HG03097 (cell line): Measurements from ENCODE around the gene PRAMEF13.
"Not testable (repeated sequence)": the region's sequence is repeated elsewhere in the genome, so short reads cannot be mapped to it uniquely, and the experiment has no call there.

Source experiments
- ATAC-seq: cut with Tn5 transposase; IDR thresholded peaks from one replicate; pipeline ENCODE4 v1.9.1; 2021; ENCODE audit not compliant: unreplicated experiment, low FRiP score

The PRAMEF13 gene

GRCh38 chr1:13171548-13171947 lies 29.7 kb downstream of the PRAMEF13 start, which contains the start of gene PRAMEF9:
Gene PRAMEF9 (plus strand): TSS chr1:13171848. CDS start chr1:13175281, 3,433 bp downstream.
- not testable (repeated sequence) for ATAC-seq

GRCh38 chr1:13165531-13165930 lies 35.7 kb downstream of the PRAMEF13 start, which contains the start of gene HNRNPCL4:
Gene HNRNPCL4 (minus strand): TSS chr1:13165631. CDS start chr1:13165467, 164 bp downstream.
- not testable (repeated sequence) for ATAC-seq

GRCh38 chr1:13155909-13156308 lies 45.3 kb downstream of the PRAMEF13 start, which contains the start of gene PRAMEF26:
Gene PRAMEF26 (minus strand): TSS chr1:13156009. CDS start chr1:13153095, 2,914 bp downstream.
- not testable (repeated sequence) for ATAC-seq
